H1 (cell line): ENCODE results near the gene RHBDF2. TPM values are rescaled to one million over a fixed set of nuclear protein-coding genes. Genes with fewer than 3 reads are reported as not detected.

Source experiments
- CTCF ChIA-PET: fragments of 300-600 bp; sonication (Branson Sonifier 250); formaldehyde crosslinking; loops from one replicate; lab custom pipeline; 2021; ENCODE audit not compliant: partially characterized antibody; lab: Charles Lee
- POLR2A ChIA-PET: fragments of 300-600 bp; sonication (Branson Sonifier 250); formaldehyde crosslinking; loops from one replicate; lab custom pipeline; 2021; ENCODE audit warnings: inconsistent platforms; ENCODE audit not compliant: partially characterized antibody; lab: Charles Lee
- DNase-seq, 2 experiments: peaks; one replicate each; pipeline versions ENCODE4 v3.0.0 to v3.0.0-alpha.2; 2010 to 2022; ENCODE audit warnings: low spot score in 2 of 2, low read depth in 1 of 2, mixed read lengths in 1 of 2
- FAIRE-seq: peaks from 2 replicates; lab custom pipeline; 2011; peaks lifted over from hg19 to GRCh38; lab: Jason Lieb, UNC
- H2AFZ ChIP-seq: 2 replicates; pipeline ENCODE4 v1.8.1; 2012; ENCODE audit warnings: low read length, inconsistent platforms
- H2AK5ac ChIP-seq: 2 replicates; pipeline ENCODE4 v1.6.1; 2013; ENCODE audit warnings: low read depth, low read length
- H2BK120ac ChIP-seq: replicated peaks from 2 replicates; pipeline ENCODE3; 2013; ENCODE audit warnings: low read depth, low read length, inconsistent platforms
- H2BK12ac ChIP-seq: 2 replicates; pipeline ENCODE4 v1.6.1; 2013; ENCODE audit warnings: low read depth, low read length
- H2BK15ac ChIP-seq: 2 replicates; pipeline ENCODE4 v1.6.1; 2013; ENCODE audit warnings: low read length
- H2BK20ac ChIP-seq: 2 replicates; pipeline ENCODE4 v1.6.1; 2013; ENCODE audit warnings: low read length
- H2BK5ac ChIP-seq: 2 replicates; pipeline ENCODE4 v1.6.1; 2013; ENCODE audit warnings: low read depth, low read length
- H3K14ac ChIP-seq: 2 replicates; pipeline ENCODE4 v1.6.1; 2013; ENCODE audit warnings: inconsistent platforms; ENCODE audit not compliant: insufficient read length
- H3K18ac ChIP-seq: 2 replicates; pipeline ENCODE4 v1.6.1; 2013; ENCODE audit warnings: low read length; ENCODE audit errors: extremely low read depth
- H3K23ac ChIP-seq: 2 replicates; pipeline ENCODE4 v1.6.1; 2013; ENCODE audit warnings: inconsistent platforms; ENCODE audit not compliant: insufficient read length
- H3K23me2 ChIP-seq: 2 replicates; pipeline ENCODE4 v1.6.1; 2013; ENCODE audit warnings: low read depth, low read length
- H3K27ac ChIP-seq: 2 replicates; pipeline ENCODE4 v1.6.1; 2011; ENCODE audit warnings: low read depth, low read length, inconsistent platforms
- H3K27me3 ChIP-seq, 4 experiments: replicated peaks in 1 of 4; 1 replicate in 1 of 4; 2 replicates in 3 of 4; pipeline versions ENCODE4 v1.6.1 to v1.8.1; 2011 to 2013; ENCODE audit warnings: low read length in 3 of 4, mild to moderate bottlenecking in 3 of 4, inconsistent platforms in 2 of 4, mixed read lengths in 2 of 4, moderate library complexity in 1 of 4; ENCODE audit not compliant: control insufficient read depth in 3 of 4, insufficient read depth in 3 of 4; ENCODE audit errors: extremely low read depth in 1 of 4
- H3K36me3 ChIP-seq, 4 experiments: 2 replicates each; pipeline versions ENCODE4 v1.6.1 to v1.8.1; 2011 to 2013; ENCODE audit warnings: mild to moderate bottlenecking in 4 of 4, low read length in 3 of 4, moderate library complexity in 2 of 4, control low read depth in 1 of 4, inconsistent platforms in 1 of 4; ENCODE audit not compliant: insufficient read depth in 4 of 4, control insufficient read depth in 2 of 4
- H3K4ac ChIP-seq: replicated peaks from 2 replicates; pipeline ENCODE3; 2013; ENCODE audit warnings: low read length, low read depth, mixed read lengths, inconsistent platforms; ENCODE audit not compliant: insufficient read length
- H3K4me1 ChIP-seq, 4 experiments: replicated peaks in 1 of 4; 1 replicate in 1 of 4; 2 replicates in 3 of 4; pipeline versions ENCODE4 v1.6.1 to v1.8.1; 2011 to 2013; ENCODE audit warnings: low read length in 3 of 4, inconsistent platforms in 2 of 4, mixed read lengths in 1 of 4; ENCODE audit not compliant: insufficient read depth in 4 of 4, control insufficient read depth in 3 of 4
- H3K4me2 ChIP-seq, 2 experiments: 2 replicates each; pipeline versions ENCODE4 v1.6.1 to v1.8.1; 2011 to 2013; ENCODE audit warnings: low read depth in 2 of 2, low read length in 2 of 2, control low read depth in 1 of 2, inconsistent platforms in 1 of 2, mild to moderate bottlenecking in 1 of 2; ENCODE audit not compliant: insufficient read depth in 1 of 2
- H3K4me3 ChIP-seq, 4 experiments: fragments of 200-600, 300-600 bp in 1 of 4; sonication (generic), shearing (Covaris generic), sonication (Bioruptor Twin) in 1 of 4; 2 replicates each; pipeline versions ENCODE4 v1.5.1 to v1.8.1; 2011 to 2016; ENCODE audit warnings: low read length in 4 of 4, low read depth in 3 of 4, control low read depth in 2 of 4, inconsistent platforms in 2 of 4, mild to moderate bottlenecking in 2 of 4, mixed read lengths in 1 of 4, moderate library complexity in 1 of 4; ENCODE audit not compliant: insufficient read depth in 2 of 4; ENCODE audit errors: extremely low read depth in 1 of 4
- H3K56ac ChIP-seq: replicated peaks from 2 replicates; pipeline ENCODE3; 2013; ENCODE audit warnings: low read depth, mild to moderate bottlenecking, mixed read lengths, low read length, inconsistent platforms; ENCODE audit not compliant: insufficient read length
- H3K79me1 ChIP-seq: 2 replicates; pipeline ENCODE4 v1.6.1; 2013; ENCODE audit warnings: low read depth, low read length, control low read depth
- H3K79me2 ChIP-seq, 2 experiments: 2 replicates each; pipeline versions ENCODE4 v1.6.1 to v1.8.1; 2012 to 2013; ENCODE audit warnings: low read length in 2 of 2, mild to moderate bottlenecking in 2 of 2, inconsistent platforms in 1 of 2; ENCODE audit not compliant: insufficient read depth in 2 of 2, control insufficient read depth in 1 of 2
- H3K9ac ChIP-seq, 4 experiments: replicated peaks in 1 of 4; 1 replicate in 1 of 4; 2 replicates in 3 of 4; pipeline versions ENCODE4 v1.6.1 to v1.8.1; 2011 to 2013; ENCODE audit warnings: low read depth in 3 of 4, low read length in 3 of 4, control low read depth in 2 of 4, mild to moderate bottlenecking in 2 of 4, moderate library complexity in 2 of 4, inconsistent platforms in 1 of 4; ENCODE audit errors: extremely low read depth in 1 of 4
- H3K9me3 ChIP-seq, 2 experiments: 2 replicates each; pipeline versions ENCODE4 v1.6.1 to v1.8.1; 2012 to 2013; ENCODE audit warnings: mild to moderate bottlenecking in 2 of 2, moderate library complexity in 2 of 2, control low read depth in 1 of 2, inconsistent platforms in 1 of 2, low read depth in 1 of 2, low read length in 1 of 2, mixed read lengths in 1 of 2; ENCODE audit not compliant: insufficient read depth in 2 of 2
- H4K20me1 ChIP-seq, 2 experiments: replicated peaks in 1 of 2; 2 replicates each; pipeline versions ENCODE3 to v1.8.1; 2011 to 2013; ENCODE audit warnings: inconsistent platforms in 2 of 2, low read length in 2 of 2, mild to moderate bottlenecking in 1 of 2; ENCODE audit not compliant: insufficient read depth in 2 of 2, control insufficient read depth in 1 of 2
- H4K5ac ChIP-seq: 2 replicates; pipeline ENCODE4 v1.6.1; 2013; ENCODE audit warnings: low read length, low read depth, mixed read lengths, inconsistent platforms; ENCODE audit not compliant: insufficient read length
- H4K8ac ChIP-seq: 2 replicates; pipeline ENCODE4 v1.8.0; 2013; ENCODE audit warnings: mild to moderate bottlenecking, moderate library complexity, low read length, inconsistent platforms; ENCODE audit not compliant: insufficient read depth; ENCODE audit errors: extremely low read depth
- H4K91ac ChIP-seq: replicated peaks from 2 replicates; pipeline ENCODE3; 2013; ENCODE audit warnings: low read length, mixed read lengths, inconsistent platforms; ENCODE audit not compliant: insufficient read length
- BRCA1 ChIP-seq: IDR thresholded peaks from 2 replicates; pipeline ENCODE4 v1.6.1; 2012; ENCODE audit warnings: low read depth, low read length, improper control_type of control experiment
- CTBP2 ChIP-seq: IDR thresholded peaks from 2 replicates; pipeline ENCODE4 v1.7.0; 2011; ENCODE audit warnings: borderline replicate concordance, mild to moderate bottlenecking, moderate library complexity, mixed read lengths, low read length; ENCODE audit not compliant: insufficient read depth, insufficient read length
- EGR1 ChIP-seq: IDR thresholded peaks from 2 replicates; pipeline ENCODE4 v1.6.1; 2011; ENCODE audit warnings: low read depth, low read length, borderline replicate concordance
- JUN ChIP-seq: IDR thresholded peaks from 2 replicates; pipeline ENCODE4 v1.6.1; 2011; ENCODE audit warnings: low read depth, mild to moderate bottlenecking, improper control_type of control experiment, low read length
- KDM1A ChIP-seq: fragments of 200-600, 300-600 bp; sonication (generic); IDR thresholded peaks from 2 replicates; pipeline ENCODE4 v1.7.1; 2016; ENCODE audit warnings: mild to moderate bottlenecking, low read length, borderline replicate concordance
- POLR2AphosphoS5 ChIP-seq: IDR thresholded peaks from 2 replicates; pipeline ENCODE4 v1.6.1; 2011; ENCODE audit warnings: low read depth, low read length
- RXRA ChIP-seq: IDR thresholded peaks from 2 replicates; pipeline ENCODE4 v1.6.1; 2011; ENCODE audit warnings: low read depth, mild to moderate bottlenecking, low read length, moderate library complexity; ENCODE audit not compliant: insufficient read depth
- TBP ChIP-seq: IDR thresholded peaks from 2 replicates; pipeline ENCODE4 v1.6.1; 2011; ENCODE audit warnings: low read depth, low read length, improper control_type of control experiment
- WGBS, 2 experiments: shearing (Covaris generic) in 1 of 2; methylation state at CpG; one replicate each; pipeline versions ENCODE4 v1.1.6 to v1.1.7; 2013 to 2015; ENCODE audit warnings: low lambda C conversion rate in 2 of 2, mixed read lengths in 2 of 2, inconsistent platforms in 1 of 2, low coverage in 1 of 2, missing lambda C conversion rate in 1 of 2; ENCODE audit not compliant: insufficient replicate concordance in 2 of 2, insufficient coverage in 1 of 2, insufficient read length in 1 of 2; ENCODE audit errors: extremely low coverage in 1 of 2, missing lambda C conversion rate in 1 of 2; 5-methylcytosine and 5-hydroxymethylcytosine counted together
- polyA plus RNA-seq, 7 experiments: library from polyadenylated mRNA; depleted of rRNA in 3 of 7; stranded (reverse) in 5 of 7; unstranded in 2 of 7; fragments of >200 nt in 5 of 7; fragments of 200-250 nt in 2 of 7; gene quantifications; 1 replicate in 5 of 7; 2 replicates in 1 of 7; 4 replicates in 1 of 7; pipeline versions ENCODE4 v1.2.1 to v1.2.3, GENCODE V29; 2011 to 2013; ENCODE audit warnings: missing spikeins in 2 of 7, mixed read lengths in 2 of 7
- total RNA-seq: library from RNA; stranded (reverse); fragmentation: NEBNext Ultra II Directional; extraction: Animal tissue kit (Norgen Biotek cat#: 25700); gene quantifications from 2 replicates; pipeline ENCODE4 v1.2.1, GENCODE V29; 2021
- TF ChIP-seq, protein P1 (sequence below): IDR thresholded peaks from 2 replicates; pipeline ENCODE4 v1.6.1; 2011; ENCODE audit warnings: low read length, improper control_type of control experiment
- TF ChIP-seq, protein P2 (sequence below): IDR thresholded peaks from 2 replicates; pipeline ENCODE4 v1.6.1; 2011; ENCODE audit warnings: low read depth, mild to moderate bottlenecking, low read length; ENCODE audit not compliant: insufficient read depth

RHBDF2 gene
- total and polyA plus RNA-seq, 2 of the 8 experiments (the other 6 are each of a cell fraction or from before 2014, with no cell fraction given) = 21.2 to 25.9 TPM

DNA sequence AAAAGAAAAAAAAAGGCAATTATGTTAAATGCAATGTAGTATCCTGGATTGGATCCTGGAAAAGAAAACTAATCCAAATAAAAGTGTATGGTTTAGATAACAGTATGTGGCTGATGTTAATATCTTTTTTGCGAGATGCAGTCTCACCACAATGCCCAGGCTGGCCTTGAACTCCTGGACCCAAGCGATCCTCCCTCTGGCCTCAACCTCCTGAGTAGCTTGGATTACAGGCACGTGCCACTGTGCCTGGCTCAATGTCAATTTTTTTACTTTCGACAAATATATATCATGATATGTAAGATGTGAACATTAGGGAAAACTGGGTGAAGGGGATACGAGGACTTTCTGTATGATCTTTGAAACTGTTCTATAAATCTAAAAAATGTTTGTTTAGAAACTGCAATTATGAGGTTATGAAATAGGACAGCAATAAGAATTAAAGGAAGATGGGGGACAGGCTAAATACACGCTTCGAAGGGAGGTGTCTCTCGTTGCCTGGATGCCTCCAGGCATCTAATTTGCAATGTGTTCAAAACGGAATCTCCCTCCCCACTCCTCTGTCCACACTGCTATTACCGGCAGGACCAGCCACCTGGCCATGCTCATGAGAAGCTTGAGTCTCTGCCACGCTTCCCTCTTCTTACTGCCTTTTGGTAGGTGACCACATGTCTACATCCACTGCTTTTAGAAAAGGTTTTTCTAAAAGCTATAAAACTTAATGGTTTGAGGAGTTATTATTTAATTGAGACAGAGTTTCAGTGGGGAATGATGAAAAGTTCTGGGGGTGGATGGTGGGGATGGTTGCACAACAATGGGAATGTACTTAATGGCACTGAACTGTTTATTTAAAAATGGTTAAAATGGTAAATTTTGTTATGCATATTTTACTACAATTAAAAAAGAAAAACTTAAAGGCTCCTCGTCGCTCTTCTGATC is 63.5 kb downstream of the RHBDF2 start:
- H2BK12ac ChIP-seq = no peak overlapping the region
- WGBS, 2 experiments = 90% methylated on average over 13 of the region's 13 CpGs; no CpG with 5 or more reads in 1 of the 2 experiments
- no peaks in the 10 kb centered on the region for H3K9me3 ChIP-seq
- H3K23ac ChIP-seq = no peak overlapping the region
- DNase-seq = no peak
- H2BK5ac ChIP-seq = no peak overlapping the region
- no peak overlapping the region for H4K8ac ChIP-seq
- H3K9ac ChIP-seq = no peak overlapping the region
- no peaks in the 10 kb centered on the region for H3K36me3 ChIP-seq
- H3K4me2 ChIP-seq = no peak overlapping the region
- peaks cover 12 to 33% (median 28%) of the 10 kb centered on the region in 4 experiments for H3K4me1 ChIP-seq
- ChIA-PET POLR2A (interaction anchor here (1.9 kb wide), 1 partner anchor 21 kb away, joined by 6 read pairs; no protein-coding TSS in a partner anchor), CTCF (interaction anchor here (0.6 to 1.9 kb wide), 4 partner anchors 11 to 138 kb away, joined by 3 to 7 read pairs (median 6); no protein-coding TSS in a partner anchor)
- H2BK20ac ChIP-seq = no peak overlapping the region
- no peak overlapping the region for H2BK120ac ChIP-seq
- H3K23me2 ChIP-seq = no peaks in the 10 kb centered on the region
- peaks cover 26 to 96% of the 10 kb centered on the region in 2 experiments for H3K79me2 ChIP-seq
- H3K14ac ChIP-seq = no peak overlapping the region
- no peak for FAIRE-seq
- no peak overlapping the region for H2BK15ac ChIP-seq
- H3K18ac ChIP-seq = no peak overlapping the region
- H3K79me1 ChIP-seq = peaks cover 30% of the 10 kb centered on the region
- no peak overlapping the region for H3K4me3 ChIP-seq
- H4K91ac ChIP-seq = no peak overlapping the region
- H4K20me1 ChIP-seq = peaks cover 10 to 36% of the 10 kb centered on the region in 2 experiments
- H4K5ac ChIP-seq = no peak overlapping the region
- H3K4ac ChIP-seq = no peak overlapping the region
- H3K27ac ChIP-seq = no peak overlapping the region
- no peak overlapping the region for H2AK5ac ChIP-seq
- H2AFZ ChIP-seq = no peak overlapping the region
- no peak overlapping the region for H3K56ac ChIP-seq
- no peaks in the 10 kb centered on the region for H3K27me3 ChIP-seq
- TF ChIP-seq CTBP2 (no peak), JUN (no peak), BRCA1 (no peak), EGR1 (no peak), POLR2AphosphoS5 (no peak), TBP (no peak), RXRA (no peak), KDM1A (no peak)
- TF ChIP-seq, protein P1, sequence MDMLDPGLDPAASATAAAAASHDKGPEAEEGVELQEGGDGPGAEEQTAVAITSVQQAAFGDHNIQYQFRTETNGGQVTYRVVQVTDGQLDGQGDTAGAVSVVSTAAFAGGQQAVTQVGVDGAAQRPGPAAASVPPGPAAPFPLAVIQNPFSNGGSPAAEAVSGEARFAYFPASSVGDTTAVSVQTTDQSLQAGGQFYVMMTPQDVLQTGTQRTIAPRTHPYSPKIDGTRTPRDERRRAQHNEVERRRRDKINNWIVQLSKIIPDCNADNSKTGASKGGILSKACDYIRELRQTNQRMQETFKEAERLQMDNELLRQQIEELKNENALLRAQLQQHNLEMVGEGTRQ = no peak
- TF ChIP-seq, protein P2, sequence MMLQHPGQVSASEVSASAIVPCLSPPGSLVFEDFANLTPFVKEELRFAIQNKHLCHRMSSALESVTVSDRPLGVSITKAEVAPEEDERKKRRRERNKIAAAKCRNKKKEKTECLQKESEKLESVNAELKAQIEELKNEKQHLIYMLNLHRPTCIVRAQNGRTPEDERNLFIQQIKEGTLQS = no peak
